Esophagus squamous epithelium (tissue), 5 donors: ENCODE measurements around the gene KLRC2. TPM values are rescaled to one million over a fixed set of nuclear protein-coding genes. Genes with fewer than 3 reads are reported as not detected.
"Not testable (repeated sequence)": the region's sequence is repeated elsewhere in the genome, so short reads cannot be mapped to it uniquely, and the experiment has no call there.

ENCODE experiments used
- DNase-seq: peaks from one replicate; lab custom pipeline; 2025; lab: John Stamatoyannopoulos, UW
- H3K27ac ChIP-seq, 4 donors: fragments of 200-600 bp; sonication (generic); one replicate each; pipeline ENCODE4 v1.5.1; 2016 to 2019; ENCODE audit warnings: mild to moderate bottlenecking in 1 of 4
- H3K27me3 ChIP-seq, 4 donors: fragments of 200-600 bp; sonication (generic); 1 replicate in 3 of 4; 2 replicates in 1 of 4; pipeline versions ENCODE4 v1.5.1 to v1.6.0; 2017 to 2021; ENCODE audit warnings: antibody characterized with exemption in 1 of 4
- H3K36me3 ChIP-seq, 3 donors: fragments of 200-600 bp; sonication (generic); one replicate each; pipeline ENCODE4 v1.5.1; 2016 to 2019
- H3K4me1 ChIP-seq, 3 donors: fragments of 200-600 bp; sonication (generic); one replicate each; pipeline ENCODE4 v1.5.1; 2017 to 2019
- H3K4me3 ChIP-seq, 4 donors: fragments of 200-600 bp; sonication (generic); 1 replicate in 3 of 4; 2 replicates in 1 of 4; pipeline ENCODE4 v1.5.1; 2016 to 2019; ENCODE audit warnings: mild to moderate bottlenecking in 2 of 4, moderate library complexity in 1 of 4
- H3K9me3 ChIP-seq, 3 donors: fragments of 200-600 bp; sonication (generic); one replicate each; pipeline ENCODE4 v1.5.1; 2016 to 2019
- CTCF ChIP-seq, 6 experiments: fragments of 450-650 bp in 4 of 6; fragments of 200-600 bp in 2 of 6; sonication (generic) in 2 of 6; IDR thresholded peaks; one replicate each; pipeline ENCODE4 v1.5.1; 2016 to 2019; ENCODE audit warnings: antibody characterized with exemption in 6 of 6, mild to moderate bottlenecking in 4 of 6, moderate library complexity in 4 of 6
- POLR2A ChIP-seq, 4 donors: fragments of 450-650 bp; IDR thresholded peaks; one replicate each; pipeline ENCODE4 v1.6.1; 2017; ENCODE audit warnings: antibody characterized with exemption in 4 of 4, mild to moderate bottlenecking in 4 of 4, moderate library complexity in 3 of 4
- WGBS, 2 donors: methylation state at CpG; one replicate each; pipeline ENCODE4 v1.1.5; 2018; 5-methylcytosine and 5-hydroxymethylcytosine counted together
- intact Hi-C: fragments of 100-400 bp; cut with DNase I; formaldehyde crosslinking; loops from one replicate; pipeline ENCODE4 v1.15.0; 2022
- total RNA-seq, 4 donors: library from RNA; depleted of rRNA; stranded (reverse); fragments of >200 nt; gene quantifications; one replicate each; pipeline ENCODE4 v1.1.0, GENCODE V29; 2016
- donor health status: DM: yes; HTN: yes; CAD: no.

The KLRC2 gene
- total RNA-seq, 4 donors from 2014 or later, result 0.35 to 6.3 (median 0.83) TPM; not detected in 1

- DNase-seq, H3K4me1 ChIP-seq, H3K36me3 ChIP-seq, intact Hi-C loops, H3K4me3 ChIP-seq, H3K27ac ChIP-seq, H3K27me3 ChIP-seq, H3K9me3 ChIP-seq: not testable (repeated sequence)
- WGBS, 2 donors, result 95 to 96% methylated on average over 6 to 8 of the region's 8 CpGs
These were observed 9.9 kb downstream of the KLRC2 start for GRCh38 chr12:10425938-10426337.

- DNase-seq, H3K4me3 ChIP-seq, intact Hi-C loops, H3K27me3 ChIP-seq, H3K36me3 ChIP-seq, H3K27ac ChIP-seq, H3K4me1 ChIP-seq, H3K9me3 ChIP-seq: not testable (repeated sequence)
- WGBS, 2 donors, result no CpG with 5 or more reads among the region's 1 CpG
These were observed 11.4 kb downstream of the KLRC2 start for GRCh38 chr12:10424260-10424899.

GRCh38 chr12:10422159-10422558, 13.7 kb downstream of the KLRC2 start:
- H3K27me3 ChIP-seq, intact Hi-C loops, H3K9me3 ChIP-seq, H3K36me3 ChIP-seq, H3K4me1 ChIP-seq, H3K27ac ChIP-seq, DNase-seq, H3K4me3 ChIP-seq: not testable (repeated sequence)
- 25 to 27% methylated on average over 2 of the region's 3 CpGs for WGBS, 2 donors

GRCh38 chr12:10420334-10420733, 15.5 kb downstream of the KLRC2 start, which contains the start of gene KLRC3:
TSS of gene KLRC3 (minus strand) at chr12:10420595. CDS start at chr12:10420550, 45 bp downstream.
- H3K27ac ChIP-seq, intact Hi-C loops, H3K4me1 ChIP-seq, H3K4me3 ChIP-seq, H3K36me3 ChIP-seq, H3K9me3 ChIP-seq, H3K27me3 ChIP-seq, DNase-seq: not testable (repeated sequence)
- 0 to 13% methylated on average over 1 of the region's 1 CpG for WGBS, 2 donors

GRCh38 chr12:10409392-10409791, 26.4 kb downstream of the KLRC2 start, which contains the start of gene KLRC4:
TSS of gene KLRC4 (minus strand) at chr12:10409757. CDS start at chr12:10409575, 182 bp downstream.
- WGBS, 2 donors, result 0% methylated on average over 1 of the region's 1 CpG
- no peak for TF ChIP-seq POLR2A (IDR thresholded peaks at IDR 0.05)
- no peak for TF ChIP-seq CTCF (IDR thresholded peaks at IDR 0.05)
- H3K4me3 ChIP-seq, result peak within 1 kb of the TSS in 1 of 4 donors; percentile 13
- no peaks in the 10 kb centered on the region for H3K9me3 ChIP-seq
- intact Hi-C loops, result no loop called here
- no peak within 1 kb of the TSS for H3K27ac ChIP-seq
- H3K36me3 ChIP-seq, result no peaks in the 10 kb centered on the region
- no peaks in the 10 kb centered on the region for H3K27me3 ChIP-seq
- no peak for DNase-seq
- H3K4me1 ChIP-seq, result no peaks in the 10 kb centered on the region

GRCh38 chr12:10408842-10409241, 27.0 kb downstream of the KLRC2 start:
- Histone ChIP-seq H3K27me3 (no peaks in the 10 kb centered on the region), H3K36me3 (no peaks in the 10 kb centered on the region), H3K9me3 (no peaks in the 10 kb centered on the region), H3K4me3 (peak overlapping the region in 1 of 4 donors; percentile 13), H3K27ac (no peak overlapping the region), H3K4me1 (no peaks in the 10 kb centered on the region)
- 55 to 74% methylated on average over 3 of the region's 3 CpGs for WGBS, 2 donors
- intact Hi-C loops, result no loop called here
- no peak for TF ChIP-seq POLR2A (IDR thresholded peaks at IDR 0.05)
- no peak for TF ChIP-seq CTCF (IDR thresholded peaks at IDR 0.05)
- DNase-seq, result no peak

GRCh38 chr12:10406725-10407124, 29.1 kb downstream of the KLRC2 start:
- no peak overlapping the region for H3K27ac ChIP-seq

More at GRCh38 chr12:10406725-10407124, 29.1 kb downstream of the KLRC2 start:
- H3K4me3 ChIP-seq, result peak overlapping the region in 1 of 4 donors; percentile 10
- H3K27me3 ChIP-seq, result no peaks in the 10 kb centered on the region
- no peaks in the 10 kb centered on the region for H3K36me3 ChIP-seq
- WGBS, 2 donors, result 36 to 44% methylated on average over 4 of the region's 4 CpGs
- no peaks in the 10 kb centered on the region for H3K4me1 ChIP-seq
- TF ChIP-seq CTCF (IDR thresholded peaks at IDR 0.05) (no peak), POLR2A (IDR thresholded peaks at IDR 0.05) (no peak)
- intact Hi-C loops, result no loop called here
- H3K9me3 ChIP-seq, result no peaks in the 10 kb centered on the region
- no peak for DNase-seq
